ENCODE data around the gene ZNF888. TPM values are rescaled to one million over a fixed set of nuclear protein-coding genes. Genes with fewer than 3 reads are reported as not detected.
"Not testable (repeated sequence)": the region's sequence is repeated elsewhere in the genome, so short reads cannot be mapped to it uniquely, and the experiment has no call there.

Gene ZNF888
- total RNA-seq, 3 donors from 2014 or later: 0.74 to 1.3 (median 0.98) TPM

- Mint-ChIP-seq H3K27me3 (ENCODE audit: low read depth) (no peaks in the 10 kb centered on the region), H3K36me3 (ENCODE audit: insufficient read depth) (peaks cover 7% of the 10 kb centered on the region), H3K9me3 (peaks cover 9% of the 10 kb centered on the region), H3K4me1 (ENCODE audit: low read depth) (peaks cover 18% of the 10 kb centered on the region), H3K4me3 (peak overlapping the region; percentile 88)
- no peak for DNase-seq
- ATAC-seq: no peak
Observed at GRCh38 chr19:52923778-52924593, 758 bp upstream of the ZNF888 start.

- no peak overlapping the region for H3K4me3 Mint-ChIP-seq
- H3K36me3 Mint-ChIP-seq (ENCODE audit: insufficient read depth): peaks cover 35% of the 10 kb centered on the region
- peaks cover 8% of the 10 kb centered on the region for H3K4me1 Mint-ChIP-seq (ENCODE audit: low read depth)
- ATAC-seq (no peak), DNase-seq (no peak)
- no peaks in the 10 kb centered on the region for H3K27me3 Mint-ChIP-seq (ENCODE audit: low read depth)
- H3K9me3 Mint-ChIP-seq: no peaks in the 10 kb centered on the region
Observed at GRCh38 chr19:52917531-52917930, 5.7 kb downstream of the ZNF888 start.

- Mint-ChIP-seq H3K9me3 (peaks cover 33% of the 10 kb centered on the region), H3K4me3 (no peak overlapping the region), H3K4me1 (ENCODE audit: low read depth) (no peaks in the 10 kb centered on the region), H3K36me3 (ENCODE audit: insufficient read depth) (peaks cover 53% of the 10 kb centered on the region), H3K27me3 (ENCODE audit: low read depth) (no peaks in the 10 kb centered on the region)
- DNase-seq (no peak), ATAC-seq (no peak)
Observed at GRCh38 chr19:52910648-52911047, 12.6 kb downstream of the ZNF888 start.

GRCh38 chr19:52904052-52904780 lies 19.0 kb downstream of the ZNF888 start:
- H3K4me1 Mint-ChIP-seq (ENCODE audit: low read depth); ATAC-seq; H3K27me3 Mint-ChIP-seq (ENCODE audit: low read depth); DNase-seq; H3K4me3 Mint-ChIP-seq: not testable (repeated sequence)
- Mint-ChIP-seq H3K9me3 (peaks cover 28% of the 10 kb centered on the region), H3K36me3 (ENCODE audit: insufficient read depth) (peaks cover 27% of the 10 kb centered on the region)

DNA sequence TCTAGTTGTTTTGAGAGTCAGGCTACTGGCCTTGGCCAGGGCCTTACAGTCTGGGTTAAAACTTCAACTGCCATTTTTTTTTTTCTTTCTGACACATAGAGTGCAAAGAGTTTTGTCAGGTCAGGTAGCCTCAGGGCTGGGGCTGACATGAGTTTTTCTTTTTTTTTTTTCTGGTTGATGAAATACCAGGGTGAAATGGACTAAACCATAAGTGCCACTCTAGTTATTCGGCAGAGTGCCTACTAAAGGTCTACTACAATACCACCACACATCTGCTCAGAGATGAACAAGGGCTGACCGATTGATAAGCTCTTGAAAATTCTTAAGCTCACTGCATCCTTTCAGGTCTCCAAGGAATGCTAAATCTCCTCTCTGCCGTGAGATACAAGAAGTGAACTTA lies 21.4 kb downstream of the ZNF888 start:
- H3K27me3 Mint-ChIP-seq (ENCODE audit: low read depth): no peaks in the 10 kb centered on the region
- ATAC-seq: no peak
- peaks cover 14% of the 10 kb centered on the region for H3K36me3 Mint-ChIP-seq (ENCODE audit: insufficient read depth)
- peaks cover 19% of the 10 kb centered on the region for H3K9me3 Mint-ChIP-seq
- H3K4me3 Mint-ChIP-seq: no peak overlapping the region
- peaks cover 6% of the 10 kb centered on the region for H3K4me1 Mint-ChIP-seq (ENCODE audit: low read depth)
- DNase-seq: no peak

DNA sequence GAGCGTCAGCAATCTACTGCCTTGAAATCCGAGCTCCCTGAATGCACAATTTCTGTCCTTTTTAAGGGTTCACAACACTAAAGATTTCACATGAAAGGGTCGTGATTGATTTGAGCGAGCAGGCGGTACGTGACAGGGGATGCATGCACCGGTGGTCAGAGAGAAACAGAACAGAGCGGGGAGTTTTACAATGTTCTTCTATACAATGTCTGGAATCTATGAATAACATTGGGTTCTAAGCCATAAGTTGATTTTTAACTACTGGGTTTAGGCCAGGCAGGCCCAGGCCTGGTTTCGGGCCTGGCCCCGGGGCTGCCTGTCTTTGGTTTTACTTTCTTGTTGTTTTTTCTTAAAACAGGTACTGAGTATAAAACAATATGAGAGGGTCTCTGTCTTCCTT lies 24.6 kb downstream of the ZNF888 start:
- H3K9me3 Mint-ChIP-seq, ATAC-seq: not testable (repeated sequence)
- peak overlapping the region; percentile 35 for H3K4me3 Mint-ChIP-seq

GRCh38 chr19:52898101-52898500 lies 25.1 kb downstream of the ZNF888 start:
- Mint-ChIP-seq H3K36me3 (ENCODE audit: insufficient read depth) (peaks cover 19% of the 10 kb centered on the region), H3K4me1 (ENCODE audit: low read depth) (peaks cover 10% of the 10 kb centered on the region), H3K9me3 (peaks cover 8% of the 10 kb centered on the region), H3K27me3 (ENCODE audit: low read depth) (no peaks in the 10 kb centered on the region), H3K4me3 (peak overlapping the region; percentile 90)
- no peak for ATAC-seq
- DNase-seq: no peak

More for the DNA sequence above, 24.6 kb downstream of the ZNF888 start:
- not testable (repeated sequence) for DNase-seq; H3K27me3 Mint-ChIP-seq (ENCODE audit: low read depth); H3K4me1 Mint-ChIP-seq (ENCODE audit: low read depth)
- peaks cover 16% of the 10 kb centered on the region for H3K36me3 Mint-ChIP-seq (ENCODE audit: insufficient read depth)

GRCh38 chr19:52897138-52897935 lies 25.9 kb downstream of the ZNF888 start, which contains the start of gene ZNF320:
Gene ZNF320, minus strand, starts transcription at chr19:52897635. Its CDS starts 7,380 bp downstream, at chr19:52890255.
- H3K36me3 Mint-ChIP-seq (ENCODE audit: insufficient read depth): peaks cover 26% of the 10 kb centered on the region

DNA sequence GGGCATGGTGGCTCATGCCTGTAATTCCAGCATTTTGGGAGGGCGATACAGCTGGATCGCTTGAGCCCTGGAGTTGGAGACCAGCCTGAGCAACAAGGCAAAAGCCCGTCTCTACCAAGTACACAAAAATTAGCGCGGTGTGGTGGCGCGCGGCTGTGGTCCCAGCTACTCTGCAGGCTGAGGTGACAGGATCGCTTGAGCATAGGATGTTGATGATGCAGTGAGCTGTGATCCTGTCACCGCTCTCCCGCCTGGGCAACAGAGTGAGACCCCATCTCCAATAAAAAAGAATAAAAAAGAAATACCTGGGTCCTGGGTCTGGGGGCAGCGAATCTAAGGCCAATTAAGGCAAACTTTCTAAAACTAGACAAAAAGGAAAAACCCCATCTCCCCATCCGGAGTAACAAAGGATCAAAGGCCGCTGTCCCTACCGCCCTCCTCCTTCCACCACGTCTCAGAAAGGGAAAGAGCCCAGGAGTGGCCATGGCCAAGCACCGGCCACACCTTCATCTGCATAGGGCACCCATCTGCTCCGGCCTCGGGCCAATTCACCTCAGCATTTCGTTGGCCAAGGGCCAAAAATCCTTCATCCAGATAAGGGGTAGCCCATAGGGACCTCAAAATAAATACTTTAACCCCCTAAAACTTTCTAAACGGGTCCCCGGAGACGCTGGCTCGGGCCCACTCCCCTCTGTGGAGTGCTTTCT lies 26.6 kb downstream of the ZNF888 start:
- no peak for DNase-seq
- peaks cover 27% of the 10 kb centered on the region for H3K36me3 Mint-ChIP-seq (ENCODE audit: insufficient read depth)
- no peak for ATAC-seq
- H3K4me1 Mint-ChIP-seq (ENCODE audit: low read depth): peaks cover 10% of the 10 kb centered on the region
- H3K27me3 Mint-ChIP-seq (ENCODE audit: low read depth): no peaks in the 10 kb centered on the region
- peaks cover 8% of the 10 kb centered on the region for H3K9me3 Mint-ChIP-seq
- H3K4me3 Mint-ChIP-seq: peak overlapping the region; percentile 90

More at GRCh38 chr19:52897138-52897935, 25.9 kb downstream of the ZNF888 start, which contains the start of gene ZNF320:
- ATAC-seq: peak; percentile 100
- H3K4me3 Mint-ChIP-seq: peak within 1 kb of the TSS; percentile 90
- peaks cover 10% of the 10 kb centered on the region for H3K4me1 Mint-ChIP-seq (ENCODE audit: low read depth)
- H3K27me3 Mint-ChIP-seq (ENCODE audit: low read depth): no peaks in the 10 kb centered on the region
- DNase-seq: peak; percentile 89
- peaks cover 8% of the 10 kb centered on the region for H3K9me3 Mint-ChIP-seq

- H3K4me3 Mint-ChIP-seq: no peak overlapping the region
- H3K27me3 Mint-ChIP-seq (ENCODE audit: low read depth): no peaks in the 10 kb centered on the region
- H3K36me3 Mint-ChIP-seq (ENCODE audit: insufficient read depth): peaks cover 66% of the 10 kb centered on the region
- H3K4me1 Mint-ChIP-seq (ENCODE audit: low read depth): no peaks in the 10 kb centered on the region
- ATAC-seq (no peak), DNase-seq (no peak)
- H3K9me3 Mint-ChIP-seq: peaks cover 11% of the 10 kb centered on the region
Observed at GRCh38 chr19:52891336-52891735, 31.9 kb downstream of the ZNF888 start.

DNA sequence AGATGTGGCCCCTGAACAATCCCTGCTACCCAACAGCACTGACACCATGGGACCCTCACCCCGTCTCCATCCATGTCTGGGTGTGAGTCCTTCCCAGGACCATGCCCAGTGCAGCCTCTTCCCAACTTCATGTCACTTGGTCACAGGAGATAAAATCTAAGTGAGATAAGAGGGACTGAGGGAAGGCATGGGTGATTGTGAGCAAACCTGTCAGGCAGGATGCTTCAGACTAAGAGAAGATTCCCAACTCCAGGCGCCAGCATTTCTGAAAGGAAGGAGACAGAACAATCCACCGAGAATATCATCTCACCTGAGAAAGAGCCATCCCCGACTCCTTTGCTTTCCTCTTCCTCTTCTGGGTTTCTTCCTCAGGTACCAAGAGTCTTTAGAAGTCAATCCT lies 33.3 kb downstream of the ZNF888 start:
- H3K4me3 Mint-ChIP-seq: no peak overlapping the region
- DNase-seq: no peak
- H3K9me3 Mint-ChIP-seq: peaks cover 12% of the 10 kb centered on the region
- no peak for ATAC-seq
- H3K27me3 Mint-ChIP-seq (ENCODE audit: low read depth): no peaks in the 10 kb centered on the region
- H3K4me1 Mint-ChIP-seq (ENCODE audit: low read depth): no peaks in the 10 kb centered on the region
- H3K36me3 Mint-ChIP-seq (ENCODE audit: insufficient read depth): peaks cover 69% of the 10 kb centered on the region

GRCh38 chr19:52889076-52889475 lies 34.2 kb downstream of the ZNF888 start:
- ATAC-seq (no peak), DNase-seq (no peak)
- peaks cover 70% of the 10 kb centered on the region for H3K36me3 Mint-ChIP-seq (ENCODE audit: insufficient read depth)
- H3K27me3 Mint-ChIP-seq (ENCODE audit: low read depth): no peaks in the 10 kb centered on the region
- no peaks in the 10 kb centered on the region for H3K4me1 Mint-ChIP-seq (ENCODE audit: low read depth)
- no peak overlapping the region for H3K4me3 Mint-ChIP-seq
- H3K9me3 Mint-ChIP-seq: peaks cover 18% of the 10 kb centered on the region

DNA sequence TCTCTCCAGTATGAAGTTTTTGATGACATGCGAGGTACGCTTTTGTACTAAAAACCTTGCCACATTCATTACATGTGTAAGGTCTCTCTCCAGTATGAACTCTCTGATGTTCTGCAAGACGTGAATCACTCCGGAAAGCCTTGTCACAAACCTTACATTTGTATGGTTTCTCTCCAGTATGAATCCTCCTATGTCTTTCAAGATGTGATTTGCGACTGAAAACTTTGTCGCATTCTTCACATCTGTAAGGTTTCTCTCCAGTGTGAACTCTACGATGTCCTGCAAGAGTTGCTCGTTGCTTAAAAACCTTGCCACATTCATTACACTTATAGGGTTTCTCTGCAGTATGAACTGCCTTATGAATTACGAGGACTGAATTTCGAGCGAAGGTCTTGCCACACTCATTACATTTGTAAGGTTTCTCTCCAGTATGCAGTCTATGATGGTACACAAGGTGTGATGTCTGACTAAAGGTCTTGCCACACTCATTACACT lies 42.3 kb downstream of the ZNF888 start:
- no peaks in the 10 kb centered on the region for H3K4me1 Mint-ChIP-seq (ENCODE audit: low read depth)
- no peaks in the 10 kb centered on the region for H3K27me3 Mint-ChIP-seq (ENCODE audit: low read depth)
- ATAC-seq: no peak
- H3K36me3 Mint-ChIP-seq (ENCODE audit: insufficient read depth): peaks cover 56% of the 10 kb centered on the region
- H3K9me3 Mint-ChIP-seq: peaks cover 52% of the 10 kb centered on the region
- no peak for DNase-seq
- no peak overlapping the region for H3K4me3 Mint-ChIP-seq
